ENCODE measurements around the gene ACTR1A.

Gene ACTR1A

DNA sequence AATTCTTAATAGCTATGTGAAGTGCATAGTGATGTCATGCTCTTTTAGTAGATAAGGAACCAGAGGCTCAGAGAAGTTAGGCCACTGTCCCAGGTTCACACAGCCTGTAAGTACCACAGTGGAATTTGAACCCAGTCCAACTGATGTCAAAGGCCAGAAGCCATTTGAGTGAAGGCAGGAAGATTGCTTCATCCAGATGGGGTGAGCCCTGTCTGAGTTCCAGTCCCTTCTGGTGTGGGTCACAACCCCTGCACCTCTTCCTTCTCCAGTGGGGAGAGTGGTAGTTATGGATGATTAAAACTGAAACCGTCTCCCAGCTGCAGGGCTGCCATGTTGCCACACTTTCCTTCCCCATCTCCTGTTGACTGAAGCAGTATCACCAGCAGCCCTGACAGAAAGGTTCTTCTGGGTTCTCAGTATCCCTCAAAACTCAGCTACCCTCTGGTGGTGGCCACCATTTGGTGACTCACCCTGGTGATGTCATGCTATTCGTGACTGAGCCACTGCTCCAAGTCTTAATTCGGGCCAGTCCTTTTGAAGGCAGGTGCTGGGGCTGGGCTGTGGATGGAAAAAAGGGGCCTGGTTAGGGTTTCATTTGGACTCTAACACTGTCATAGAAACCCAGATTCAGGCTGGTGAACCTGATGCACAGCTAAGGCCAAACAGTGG is 49.7 kb downstream of the ACTR1A start:
- no peak for DNase-seq

DNA sequence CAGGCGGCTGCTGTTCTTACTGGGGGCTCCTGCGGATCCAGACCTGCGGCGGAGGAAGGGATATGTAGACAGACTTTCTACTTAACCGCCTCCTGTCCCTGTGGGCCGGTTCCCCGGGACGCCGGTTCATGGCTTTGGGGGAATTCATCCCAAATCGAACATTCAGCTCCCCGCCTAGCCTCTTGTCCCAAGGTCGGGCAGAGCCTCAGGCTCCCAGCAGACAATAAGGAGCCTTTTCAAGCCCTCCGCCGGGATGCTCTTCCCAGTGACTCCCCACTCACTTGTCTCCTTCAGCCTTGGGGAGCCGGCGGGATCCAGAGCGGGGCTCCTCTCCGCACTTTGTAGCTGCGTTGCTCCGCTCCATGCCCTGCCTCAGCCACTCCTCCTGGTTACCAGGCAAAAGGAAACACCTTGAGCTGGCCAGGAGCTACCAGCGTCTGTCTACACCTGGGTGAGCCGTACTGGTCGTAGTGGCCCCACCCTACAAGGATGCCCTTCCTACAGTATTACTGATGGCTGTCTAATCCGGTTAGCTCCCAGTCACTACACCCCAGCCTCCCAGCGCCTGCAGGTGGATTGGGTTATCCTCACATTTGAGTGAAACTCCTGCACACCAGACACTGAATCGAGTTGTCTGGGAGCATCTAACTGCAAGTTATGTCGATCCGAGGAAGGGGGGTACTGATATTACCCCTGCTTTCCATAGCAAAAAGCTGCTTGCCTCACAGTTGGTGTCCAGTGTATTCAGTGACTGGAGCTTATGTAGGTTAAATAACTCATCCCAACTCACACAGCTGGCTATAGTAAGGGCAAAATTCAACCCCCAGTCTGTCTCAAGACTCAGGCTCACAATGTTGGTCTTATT is 51.2 kb downstream of the ACTR1A start, which contains the start of gene C10orf95:
Gene C10orf95, minus strand, starts transcription at position 439 of the 865 bp plus-strand sequence. CDS start 450 bp downstream, outside the sequence.
- DNase-seq, result no peak

DNA sequence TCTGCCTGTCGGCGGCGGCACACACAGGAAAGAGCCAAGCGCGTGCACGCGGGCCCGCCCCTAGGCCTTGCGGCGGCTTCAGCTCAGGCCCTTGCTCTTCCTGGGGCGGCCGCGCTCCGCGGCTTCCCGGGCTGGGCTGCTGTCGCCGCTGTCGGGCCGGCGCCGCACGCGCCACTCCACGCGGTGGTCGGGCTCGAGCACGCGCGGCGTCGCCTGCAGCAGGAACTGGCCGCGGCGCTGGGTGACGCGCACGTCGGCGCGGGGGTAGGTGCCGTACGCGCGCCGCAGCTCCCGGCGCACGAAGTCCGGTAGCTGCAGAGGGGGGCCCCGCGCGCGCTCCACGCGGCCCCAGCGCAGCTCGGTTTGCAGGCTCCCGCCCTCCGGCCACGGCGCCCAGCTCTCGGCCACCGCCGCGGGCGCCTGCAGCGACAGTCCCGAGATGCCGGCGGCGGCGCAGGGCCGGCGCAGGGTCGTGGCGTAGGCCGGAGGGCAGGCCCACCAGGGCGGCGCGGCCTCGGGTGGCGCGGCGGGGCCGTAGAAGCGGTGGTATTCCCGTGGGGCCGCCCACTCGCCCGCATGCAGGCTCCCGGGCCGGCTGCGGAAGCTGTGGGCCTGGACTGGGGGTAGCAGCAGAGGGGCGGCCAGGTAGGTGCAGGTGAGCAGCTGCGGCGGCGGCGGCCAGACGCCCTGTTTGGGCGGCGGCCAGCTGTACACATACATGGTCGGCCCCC is 52.0 kb downstream of the ACTR1A start:
- peak; percentile 83 for DNase-seq

DNA sequence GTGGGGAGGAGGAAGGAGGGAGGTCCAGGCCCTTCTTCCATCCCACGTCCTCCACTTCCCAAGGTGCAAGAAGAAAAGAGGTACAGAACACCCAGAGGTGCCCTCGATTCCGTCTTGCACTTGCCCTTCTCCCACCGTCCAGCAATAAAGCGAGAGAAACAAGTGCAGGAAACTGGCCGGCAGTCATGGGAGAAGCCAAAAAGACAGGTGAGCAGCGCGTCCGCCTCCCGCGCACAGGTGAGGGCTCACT is 52.5 kb downstream of the ACTR1A start:
- DNase-seq, result no peak

DNA sequence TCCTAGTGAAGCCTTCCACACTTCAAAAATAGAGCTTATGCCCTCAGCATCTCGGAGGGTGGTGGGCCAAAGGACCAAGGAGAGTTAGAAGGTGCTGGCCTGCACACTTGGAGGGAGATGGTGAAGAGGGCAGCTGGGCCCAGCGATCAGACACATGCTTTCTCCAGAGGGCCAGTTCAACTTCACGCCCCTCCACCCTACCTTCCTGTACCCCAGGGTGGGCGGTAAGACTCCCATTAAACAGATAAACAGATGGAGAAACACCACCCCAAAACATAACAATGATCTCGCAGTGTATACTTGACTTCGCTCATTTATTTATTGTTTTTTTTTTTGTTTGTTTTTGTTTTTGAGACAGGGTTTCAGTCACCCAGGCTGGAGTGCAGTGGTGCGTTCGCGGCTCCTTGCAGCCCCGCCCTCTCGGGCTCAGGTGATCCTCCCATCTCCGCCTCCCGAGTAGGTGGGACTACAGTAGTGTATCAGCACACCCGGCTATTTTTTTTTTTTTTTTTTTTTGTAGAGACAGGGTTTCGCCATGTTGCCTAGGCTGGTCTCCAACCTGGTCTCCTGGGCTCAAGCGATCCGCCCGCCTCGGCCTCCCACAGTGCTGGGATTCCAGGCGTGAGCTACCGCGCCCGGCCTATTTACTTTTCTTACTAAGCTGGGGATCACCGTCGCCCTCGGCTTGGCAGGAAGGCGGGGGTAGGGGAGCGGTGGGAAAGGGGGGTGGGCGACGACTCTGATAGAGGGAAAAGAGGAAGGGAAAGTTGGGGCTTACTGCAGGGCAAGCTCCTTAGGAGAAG is 53.0 kb downstream of the ACTR1A start:
- DNase-seq, result peak; percentile 78

DNA sequence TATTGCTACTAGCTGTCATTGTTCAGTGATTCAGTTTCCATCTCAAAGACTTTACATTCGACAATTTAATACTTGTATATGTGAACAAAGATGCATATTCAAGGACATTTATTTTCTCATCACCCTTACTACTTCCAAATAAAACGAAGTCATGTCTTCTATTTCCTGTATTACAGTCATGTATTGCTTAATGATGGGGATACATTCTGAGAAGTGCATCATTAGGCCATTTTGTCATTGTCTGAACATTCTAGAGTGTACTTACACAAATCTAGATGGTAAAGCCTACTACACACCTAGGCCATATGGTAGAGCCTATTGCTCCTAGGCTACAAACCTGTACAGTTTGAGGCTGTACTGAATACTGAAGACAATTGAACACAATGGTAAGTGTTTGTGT is 57.7 kb downstream of the ACTR1A start:
- no peak for DNase-seq

DNA sequence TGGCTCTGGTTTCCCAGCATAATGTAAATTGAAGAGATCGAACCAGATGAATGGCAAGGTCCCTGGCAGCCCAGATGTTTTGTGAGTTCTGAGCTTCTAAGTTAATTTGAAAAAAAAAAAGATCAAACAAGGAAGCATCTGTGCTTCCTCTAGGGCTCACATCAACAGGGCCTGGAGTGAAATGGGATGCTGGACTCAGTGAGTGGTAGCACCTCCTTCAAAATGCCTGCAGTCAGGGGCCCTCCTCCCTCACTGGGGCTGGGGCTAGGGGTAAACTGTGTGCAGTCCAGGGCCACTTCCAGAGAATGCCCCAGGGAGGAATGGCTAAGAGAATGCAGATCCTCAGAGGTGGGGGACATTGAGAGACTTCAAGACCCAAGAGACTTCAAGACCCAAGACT is 64.1 kb downstream of the ACTR1A start:
- no peak for DNase-seq

DNA sequence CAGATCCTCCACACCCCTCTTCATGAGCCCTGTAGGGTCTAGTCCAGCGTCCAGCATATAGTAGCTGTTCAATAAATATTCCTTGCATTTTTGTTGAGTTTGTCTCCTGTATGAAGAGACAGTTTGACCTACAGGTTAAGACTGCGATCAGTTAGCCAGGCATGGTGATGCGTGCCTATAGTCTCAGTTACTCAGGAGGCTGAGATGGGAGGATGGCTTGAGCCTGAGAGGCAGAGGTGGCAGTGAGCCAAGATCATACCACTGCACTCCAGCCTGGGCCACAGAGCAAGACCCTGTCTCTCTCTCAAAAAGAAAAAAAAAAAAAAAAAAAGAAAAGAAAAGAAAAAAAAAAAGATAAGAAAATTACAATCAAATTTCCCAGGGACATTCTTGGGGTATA is 65.0 kb downstream of the ACTR1A start:
- no peak for DNase-seq

DNA sequence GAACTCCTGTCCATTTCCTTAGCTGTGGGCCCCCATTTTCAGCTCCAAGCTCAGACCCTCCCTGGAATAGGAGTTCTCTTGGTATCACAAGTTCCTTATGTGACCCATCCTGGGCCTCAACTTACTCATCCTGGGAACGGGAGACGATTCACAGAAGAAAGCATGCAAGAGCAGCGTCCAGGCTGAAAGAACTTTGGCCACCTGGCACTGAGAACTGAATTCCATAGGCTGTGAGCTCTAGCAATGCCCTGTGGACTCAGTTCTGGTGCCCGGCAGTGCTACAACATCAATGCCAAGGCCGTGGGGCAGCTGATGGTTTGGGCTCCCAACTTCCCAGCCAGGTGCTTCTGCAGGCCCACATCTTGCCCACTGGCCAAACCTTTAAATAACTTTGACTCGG is 66.2 kb downstream of the ACTR1A start:
- no peak for DNase-seq

DNA sequence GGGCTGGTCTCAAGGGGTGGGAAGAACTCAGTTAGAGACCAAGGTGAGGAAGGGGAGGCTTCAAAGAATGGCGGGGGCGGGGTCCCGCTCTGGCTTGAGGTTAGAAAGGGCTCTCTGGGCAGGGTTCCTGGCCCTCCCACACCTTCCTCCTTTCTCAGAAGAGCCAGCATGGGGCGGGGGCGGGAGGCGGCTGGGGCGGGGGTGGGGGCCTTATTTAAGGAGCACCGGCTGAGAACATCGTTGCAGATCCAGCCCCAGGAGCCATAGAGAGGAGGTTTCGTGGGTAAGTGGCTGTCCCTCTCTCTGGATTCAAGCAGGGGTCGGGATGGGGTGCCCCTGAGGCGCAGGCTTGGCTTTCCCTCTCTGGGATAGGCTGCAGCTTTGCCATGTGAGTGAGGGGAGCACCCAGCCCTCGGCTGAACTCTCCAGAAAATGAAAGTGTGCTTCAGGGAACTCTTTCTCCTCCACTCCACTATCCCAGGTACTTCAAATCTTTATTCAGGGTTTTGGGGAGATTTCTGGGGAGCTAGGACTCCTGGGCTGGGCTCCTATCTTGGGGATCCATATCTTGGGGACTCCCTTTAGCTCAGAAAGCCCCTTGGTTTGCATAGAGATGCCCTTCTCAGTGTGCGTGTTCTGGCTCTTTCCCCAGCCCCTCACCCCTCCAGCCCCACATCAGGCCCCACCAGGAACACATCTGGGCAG is 66.8 kb downstream of the ACTR1A start:
- no peak for DNase-seq

DNA sequence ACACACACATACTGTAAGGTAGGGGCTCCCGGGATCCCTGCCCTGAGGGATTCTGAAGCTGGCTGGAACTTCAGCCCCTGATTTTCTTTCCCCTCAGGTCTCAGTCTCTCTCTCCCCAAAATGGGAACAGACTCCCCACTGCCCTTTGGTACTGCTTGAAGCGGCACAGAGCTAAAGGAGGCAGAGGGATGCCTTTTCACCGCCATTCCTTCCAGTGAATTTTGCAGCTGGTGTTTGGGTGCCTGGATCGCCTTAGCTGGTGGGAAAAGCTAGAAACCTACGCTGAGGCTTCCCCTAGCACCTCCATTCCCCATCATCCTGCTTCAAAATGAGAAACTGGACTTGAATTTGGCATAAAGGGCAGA is 67.4 kb downstream of the ACTR1A start:
- DNase-seq, result no peak

DNA sequence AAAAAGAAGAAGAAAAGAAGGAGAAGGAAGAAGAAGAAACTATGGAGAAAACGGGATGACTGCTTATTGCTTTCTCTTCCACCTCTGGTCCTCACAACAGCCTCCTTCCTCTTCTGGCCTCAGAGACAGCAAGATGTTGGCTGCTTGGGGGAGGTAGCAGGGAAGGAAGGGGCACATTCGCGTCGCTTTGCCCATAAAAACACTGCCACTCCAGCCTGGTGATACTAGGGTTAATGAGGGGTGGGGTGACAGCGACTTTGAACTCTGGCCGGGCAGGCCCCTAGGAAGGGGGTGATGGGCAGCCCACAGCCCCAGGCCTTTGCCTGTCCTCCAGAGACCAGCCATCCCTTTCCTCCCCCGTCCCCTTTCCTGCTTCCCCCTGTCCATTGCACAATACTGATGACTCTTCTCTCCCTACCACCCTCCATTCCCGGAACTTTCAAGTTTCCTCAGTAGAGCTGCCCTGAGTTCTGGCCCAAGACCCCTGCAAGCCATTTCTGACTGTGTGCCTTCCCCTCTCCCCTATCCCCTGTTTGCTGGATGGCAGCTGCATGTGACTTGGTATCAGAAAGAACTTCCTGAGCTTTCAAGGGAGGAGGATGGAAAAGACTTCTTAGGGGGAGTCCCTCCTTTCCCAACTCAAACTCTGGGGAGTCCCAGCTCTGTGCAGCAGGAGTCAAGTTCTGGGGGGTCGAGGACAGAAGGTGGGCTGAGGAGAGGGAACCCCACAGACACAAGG is 67.9 kb downstream of the ACTR1A start:
- DNase-seq, result no peak

DNA sequence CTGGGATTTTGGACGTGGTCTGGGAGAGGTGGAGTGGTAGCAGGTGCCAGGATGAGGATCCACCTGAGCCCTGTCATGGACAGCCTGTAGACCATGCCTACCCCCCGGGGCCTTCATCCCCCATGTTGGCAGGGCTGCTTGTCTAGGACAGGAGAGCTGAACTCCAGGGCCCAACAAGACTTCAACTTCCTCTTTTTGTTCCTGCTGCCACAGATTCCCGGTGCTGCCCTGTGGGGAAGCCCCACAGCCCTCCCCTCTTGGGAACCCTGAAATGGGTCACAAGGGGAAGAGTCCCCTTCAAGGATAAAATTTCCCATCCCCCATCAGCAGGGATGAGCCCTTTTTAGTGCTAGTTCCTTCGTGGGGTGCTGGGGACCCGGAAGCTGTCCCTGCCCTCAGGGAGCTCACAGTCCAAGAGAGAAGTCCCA is 68.9 kb downstream of the ACTR1A start:
- DNase-seq, result no peak

DNA sequence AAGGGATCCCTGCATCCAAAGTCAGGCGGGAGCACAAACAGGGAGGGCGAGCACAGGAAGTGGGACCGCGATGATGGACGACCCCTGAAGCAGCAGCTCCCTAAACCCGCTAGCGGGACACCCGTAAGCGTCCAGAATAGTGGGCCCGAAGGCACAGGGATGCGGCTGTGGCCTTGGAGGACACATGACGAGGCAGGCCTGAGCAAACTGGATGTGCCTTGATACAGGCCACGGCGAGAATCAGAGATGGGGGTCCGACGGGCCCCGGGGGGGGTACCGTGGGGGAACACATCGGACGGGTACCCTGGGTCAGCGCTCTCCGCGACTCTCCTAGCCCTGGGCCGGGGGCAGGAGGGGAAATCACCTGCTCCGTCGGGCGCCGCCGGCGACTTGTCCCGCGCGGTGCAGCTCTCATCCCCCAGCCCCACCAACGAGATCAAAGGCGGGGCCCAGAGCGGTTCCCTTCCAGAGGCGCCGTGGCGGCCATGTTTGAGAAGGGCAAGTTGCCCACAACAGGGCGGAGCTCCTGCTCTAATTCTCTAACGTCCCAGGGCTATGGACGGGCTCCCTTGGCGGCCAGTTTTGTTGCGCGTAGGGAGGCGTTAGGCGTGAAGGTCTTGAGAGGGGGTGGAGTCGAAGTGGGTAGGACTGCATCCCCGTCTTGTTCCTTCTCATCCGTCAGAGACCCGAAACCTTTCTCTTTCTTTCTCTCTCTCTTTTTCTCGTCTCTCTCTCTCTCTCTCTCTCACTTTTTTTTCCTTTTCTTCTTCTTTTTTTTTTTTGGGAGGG is 70.2 kb downstream of the ACTR1A start, which contains the start of gene CUEDC2:
Gene CUEDC2, minus strand, starts transcription at position 413 of the 789 bp plus-strand sequence. CDS start 7,386 bp downstream, outside the sequence.
- DNase-seq, result peak; percentile 89

DNA sequence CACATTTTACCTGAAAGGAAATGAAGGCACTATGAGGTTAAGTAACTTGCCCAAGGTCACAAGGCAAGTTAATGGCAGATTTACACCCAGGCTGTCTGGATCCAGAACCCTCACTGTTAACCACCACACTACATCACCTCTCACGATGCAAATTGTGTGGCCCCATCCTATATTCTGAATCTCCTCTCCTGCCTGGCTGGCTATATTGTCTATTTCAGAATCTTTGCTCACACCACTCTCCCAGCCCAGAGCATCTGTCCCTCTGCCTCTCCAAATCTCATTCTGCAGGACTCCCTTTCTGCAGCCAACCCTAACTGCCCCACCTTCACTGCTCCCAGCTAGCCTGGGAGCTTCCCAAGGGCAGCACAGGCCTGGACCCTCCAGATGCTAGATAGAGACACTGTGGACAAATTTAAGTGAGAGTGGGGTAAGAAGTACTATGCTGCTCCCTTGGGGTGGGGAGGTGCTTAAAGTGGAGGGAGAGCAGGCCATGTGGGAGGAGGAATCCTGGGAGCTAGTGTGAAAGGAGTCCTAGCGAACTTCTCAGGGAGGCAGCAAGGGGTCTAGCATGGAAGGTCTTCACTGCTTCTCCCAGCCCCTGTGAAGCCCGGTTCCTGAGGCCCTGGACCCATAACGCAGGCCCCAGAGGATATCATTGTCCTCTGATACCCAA is 70.9 kb downstream of the ACTR1A start:
- no peak for DNase-seq

DNA sequence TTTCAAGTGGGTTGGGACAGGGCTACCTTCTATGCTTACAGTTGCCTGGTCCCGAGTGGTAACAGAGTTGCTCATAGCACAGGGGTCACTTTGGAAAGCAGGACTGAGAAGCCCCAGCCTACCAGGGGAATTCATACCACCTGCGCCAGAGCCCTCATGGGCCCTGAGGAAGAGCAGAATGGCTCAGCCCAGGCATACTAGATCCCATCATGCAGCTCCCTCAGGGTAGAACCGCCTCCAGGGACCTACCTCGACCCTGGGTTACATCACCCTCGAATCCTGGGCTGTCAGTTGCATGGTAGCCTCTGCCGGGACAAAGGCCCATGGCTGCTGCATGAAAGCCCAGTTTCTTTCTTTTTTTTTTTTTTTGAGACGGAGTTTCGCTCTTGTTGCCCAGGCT is 73.0 kb downstream of the ACTR1A start:
- no peak for DNase-seq
